Frontal cortex (tissue), 4 donors: Measurements from ENCODE around the gene MBNL1. TPM values are rescaled to one million over a fixed set of nuclear protein-coding genes. Genes with fewer than 3 reads are reported as not detected.

ENCODE experiments used
- DNase-seq, 2 donors: peaks; one replicate each; pipeline ENCODE4 v3.0.0; 2012; ENCODE audit warnings: low spot score in 2 of 2
- FAIRE-seq: peaks from 2 replicates; lab custom pipeline; 2012; peaks lifted over from hg19 to GRCh38; lab: Jason Lieb, UNC
- total RNA-seq: library from RNA; depleted of rRNA; stranded (reverse); fragments of >200 nt; gene quantifications from one replicate; pipeline ENCODE4 v1.2.3, GENCODE V29; 2014
- donor health status: control.
- donor health status: control.
- donor health status: control.

MBNL1 gene
- total RNA-seq, 1 donor from 2014 or later, result 44.0 TPM

GRCh38 chr3:152251916-152252315, 16.8 kb upstream of the MBNL1 start:
- FAIRE-seq (no peak), DNase-seq (no peak)

- no peak for DNase-seq
- FAIRE-seq, result no peak
Observed at GRCh38 chr3:152252755-152253154, 16.0 kb upstream of the MBNL1 start.

- DNase-seq (no peak), FAIRE-seq (no peak)
Observed at GRCh38 chr3:152253514-152253913, 15.2 kb upstream of the MBNL1 start.

- no peak for FAIRE-seq
- no peak for DNase-seq
Observed at GRCh38 chr3:152254041-152254440, 14.7 kb upstream of the MBNL1 start.

GRCh38 chr3:152255290-152255689, 13.4 kb upstream of the MBNL1 start:
- no peak for FAIRE-seq

GRCh38 chr3:152256851-152257562, 11.7 kb upstream of the MBNL1 start:
- DNase-seq, result no peak
- FAIRE-seq, result no peak

More at GRCh38 chr3:152255290-152255689, 13.4 kb upstream of the MBNL1 start:
- DNase-seq, result no peak

- DNase-seq, result no peak
- no peak for FAIRE-seq
Observed at GRCh38 chr3:152257563-152258035, 11.1 kb upstream of the MBNL1 start.

GRCh38 chr3:152258448-152259393, 10.0 kb upstream of the MBNL1 start:
- DNase-seq (no peak), FAIRE-seq (no peak)

GRCh38 chr3:152259468-152259867, 9.3 kb upstream of the MBNL1 start:
- no peak for FAIRE-seq
- DNase-seq, result no peak

GRCh38 chr3:152260026-152260425, 8.7 kb upstream of the MBNL1 start:
- DNase-seq (no peak), FAIRE-seq (no peak)

- FAIRE-seq (no peak), DNase-seq (no peak)
Observed at GRCh38 chr3:152260529-152260928, 8.2 kb upstream of the MBNL1 start.

- FAIRE-seq (no peak), DNase-seq (no peak)
Observed at GRCh38 chr3:152261329-152261728, 7.4 kb upstream of the MBNL1 start.

- DNase-seq (no peak), FAIRE-seq (no peak)
Observed at GRCh38 chr3:152263711-152264110, 5.0 kb upstream of the MBNL1 start.

- FAIRE-seq, result no peak
- no peak for DNase-seq
Observed at GRCh38 chr3:152264378-152264777, 4.4 kb upstream of the MBNL1 start.

GRCh38 chr3:152266221-152266995, 2.3 kb upstream of the MBNL1 start:
- FAIRE-seq (no peak), DNase-seq (peak in 1 of 2 donors; percentile 18)

- no peak for FAIRE-seq
- DNase-seq, result no peak
Observed at GRCh38 chr3:152267831-152268554, 736 bp upstream of the MBNL1 start.

GRCh38 chr3:152269056-152269830, 514 bp downstream of the MBNL1 start:
- no peak for FAIRE-seq

GRCh38 chr3:152269831-152270734, 1.4 kb downstream of the MBNL1 start:
- no peak for DNase-seq

More at GRCh38 chr3:152269056-152269830, 514 bp downstream of the MBNL1 start:
- DNase-seq, result peak; percentile 25 to 44

More at GRCh38 chr3:152269831-152270734, 1.4 kb downstream of the MBNL1 start:
- FAIRE-seq, result no peak
